Cortex of kidney (tissue), 1 donor: ENCODE data around the gene CLDN20.

Source experiments
- DNase-seq: peaks from one replicate; lab custom pipeline; 2025; lab: John Stamatoyannopoulos, UW

Gene CLDN20

DNA sequence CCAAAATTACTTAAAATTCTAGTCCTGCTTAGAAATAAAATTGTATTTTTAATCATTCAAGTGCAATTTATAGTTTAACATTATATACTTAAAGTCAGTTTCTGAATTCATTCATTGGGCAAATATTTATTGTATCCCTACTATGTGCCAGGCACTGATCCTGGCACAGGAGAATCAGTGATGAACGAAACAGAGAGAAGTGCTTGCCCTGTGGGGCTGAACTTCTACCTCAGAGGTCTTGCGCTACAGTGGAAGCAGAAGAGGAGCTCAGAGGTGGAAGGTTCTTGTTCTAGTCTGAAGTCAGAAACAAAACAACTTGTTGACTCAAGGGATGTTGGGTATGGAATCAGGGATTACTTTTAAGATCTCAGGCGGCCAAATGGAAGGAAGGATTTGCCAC is 6.0 kb downstream of the CLDN20 start:
- no peak for DNase-seq

- DNase-seq = no peak
Measured at GRCh38 chr6:155270561-155271091, 6.8 kb downstream of the CLDN20 start.

- no peak for DNase-seq
Measured at GRCh38 chr6:155271145-155271544, 7.3 kb downstream of the CLDN20 start.

GRCh38 chr6:155272353-155273232 is 8.8 kb downstream of the CLDN20 start:
- no peak for DNase-seq

GRCh38 chr6:155273431-155273830 is 9.6 kb downstream of the CLDN20 start:
- no peak for DNase-seq

GRCh38 chr6:155274106-155274505 is 10.3 kb downstream of the CLDN20 start:
- DNase-seq = no peak

GRCh38 chr6:155274533-155274932 is 10.7 kb downstream of the CLDN20 start:
- DNase-seq = no peak

- no peak for DNase-seq
Measured at GRCh38 chr6:155275808-155276480, 12.1 kb downstream of the CLDN20 start.

- no peak for DNase-seq
Measured at GRCh38 chr6:155276638-155277037, 12.8 kb downstream of the CLDN20 start.

DNA sequence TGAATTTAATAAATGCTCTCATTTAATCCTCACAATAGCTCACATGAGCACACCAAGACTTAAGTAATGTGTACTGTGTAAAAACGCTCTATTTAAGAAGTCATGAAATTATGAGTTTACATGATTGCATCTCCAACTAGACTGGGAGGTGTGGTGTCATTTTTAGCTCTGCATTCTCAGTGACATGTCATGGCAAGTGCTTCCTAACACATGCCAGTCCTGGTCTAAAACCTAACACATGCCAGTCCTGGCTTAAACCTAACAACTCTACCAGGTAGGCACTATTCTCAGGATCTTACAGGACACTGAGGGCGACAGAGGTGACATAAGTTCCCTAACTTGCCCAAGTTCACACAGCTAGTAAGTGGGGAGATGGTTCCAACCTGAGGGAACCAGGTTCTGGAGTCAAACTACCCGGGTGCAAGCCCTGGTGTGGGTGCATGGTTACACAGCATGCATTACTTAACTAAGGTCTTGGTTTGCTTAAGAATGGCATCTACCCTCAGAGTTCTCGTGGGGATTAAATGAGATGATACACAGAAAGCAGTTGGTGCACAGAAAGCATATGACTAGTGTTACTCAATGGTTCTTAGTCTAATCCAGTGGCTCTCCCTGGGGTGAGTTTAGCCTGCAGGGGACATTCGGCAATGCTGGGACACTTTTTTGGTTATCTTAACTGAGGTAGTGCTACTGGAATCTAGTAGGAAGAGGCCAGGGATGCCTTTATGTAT is 14.7 kb downstream of the CLDN20 start:
- no peak for DNase-seq

DNA sequence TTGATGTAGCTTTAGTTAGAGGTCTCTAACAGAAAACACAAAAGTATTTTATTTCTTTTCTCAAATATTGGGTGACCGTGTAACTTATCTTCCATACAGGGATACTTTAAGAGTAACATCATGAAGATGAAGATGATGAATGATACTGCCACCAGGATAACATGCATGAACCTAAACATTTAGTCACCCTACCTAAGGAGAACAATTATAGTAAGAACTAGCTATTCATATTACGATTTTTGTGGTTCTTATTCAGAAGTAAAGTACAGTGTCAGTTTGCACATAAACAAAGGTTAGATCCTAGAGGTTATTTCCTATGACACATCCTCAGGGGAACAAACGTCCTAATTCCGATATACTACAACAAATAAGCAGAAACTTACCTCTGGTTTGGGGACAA is 21.0 kb downstream of the CLDN20 start:
- DNase-seq = no peak

DNA sequence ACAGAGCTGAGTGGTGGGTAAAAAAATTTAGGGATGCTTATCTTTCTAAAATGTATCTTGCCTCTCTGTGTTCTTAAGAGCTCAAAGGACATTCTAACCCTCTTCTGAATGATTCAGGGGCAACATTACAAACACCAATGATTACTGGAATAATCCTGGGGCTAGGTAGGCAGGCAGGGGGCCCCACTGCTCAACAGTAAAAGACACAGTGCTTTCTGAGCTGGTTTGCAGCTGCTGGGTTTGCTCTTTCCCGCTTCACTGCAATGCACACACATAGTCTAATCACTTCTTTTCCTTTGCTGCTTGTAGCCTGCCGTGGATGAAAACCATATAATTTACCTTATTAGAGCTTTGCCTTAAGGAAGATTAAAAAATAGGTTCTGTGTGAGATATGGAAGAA is 23.9 kb downstream of the CLDN20 start:
- DNase-seq = no peak

- no peak for DNase-seq
Measured at GRCh38 chr6:155290491-155290890, 26.7 kb downstream of the CLDN20 start.

DNA sequence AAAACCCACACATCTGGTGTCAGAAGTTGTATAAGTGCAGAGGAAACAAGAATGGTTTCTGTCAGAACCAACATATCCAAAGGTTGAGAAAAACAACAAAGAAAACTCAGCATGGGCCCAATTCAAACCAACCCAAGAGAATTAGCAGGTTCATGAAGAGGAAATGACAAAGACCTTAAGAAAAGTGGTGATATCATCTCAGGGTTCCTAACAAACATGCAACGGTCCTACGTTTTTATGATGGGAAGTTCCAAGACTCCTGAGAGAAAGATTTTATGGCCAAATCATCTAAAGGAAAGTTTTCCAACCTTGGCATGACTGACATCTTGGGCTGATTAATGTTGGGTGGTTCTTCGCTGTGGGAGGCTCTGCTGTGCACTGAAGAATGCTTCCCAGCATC is 27.5 kb downstream of the CLDN20 start:
- no peak for DNase-seq

DNA sequence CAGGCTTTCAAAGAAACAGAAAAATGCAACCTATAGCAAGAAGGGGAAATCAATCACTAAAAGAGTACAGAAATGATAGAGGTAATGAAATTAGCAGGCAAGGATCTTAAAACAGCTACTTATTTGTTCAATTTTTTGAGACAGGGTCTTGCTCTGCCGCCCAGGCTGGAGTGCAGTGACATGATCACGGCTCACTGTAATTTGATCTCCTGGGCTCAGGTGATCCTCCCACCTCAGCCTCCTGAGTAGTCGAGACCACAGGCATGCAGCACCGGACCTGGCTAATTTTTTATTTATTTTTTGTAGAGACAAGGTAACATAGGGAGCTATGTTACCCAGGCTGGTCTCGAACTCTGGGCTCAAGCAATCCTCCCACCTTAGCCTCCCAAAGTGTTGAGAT is 28.9 kb downstream of the CLDN20 start:
- no peak for DNase-seq

DNA sequence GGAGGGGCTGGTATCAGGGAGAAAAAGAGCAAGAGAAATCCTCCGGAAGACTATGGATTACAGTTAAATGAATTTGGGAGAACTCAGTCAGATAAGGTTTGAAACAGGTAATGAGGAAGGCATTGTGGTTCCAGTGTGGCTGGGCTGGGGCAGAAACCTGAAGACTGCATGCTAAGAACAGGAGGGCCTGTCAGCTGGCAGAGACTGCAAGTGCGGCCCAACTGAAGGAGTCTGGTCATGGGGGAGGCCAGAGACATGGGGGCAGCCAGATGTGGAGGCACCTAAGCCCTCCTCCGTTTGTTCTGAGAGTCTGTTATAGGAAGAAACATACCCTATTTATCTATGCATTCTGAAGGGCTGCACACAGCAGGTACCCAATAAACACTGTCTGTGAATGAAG is 33.9 kb downstream of the CLDN20 start:
- no peak for DNase-seq

GRCh38 chr6:155301867-155302266 is 38.1 kb downstream of the CLDN20 start:
- no peak for DNase-seq

GRCh38 chr6:155303361-155303870 is 39.6 kb downstream of the CLDN20 start:
- DNase-seq = no peak

- no peak for DNase-seq
Measured at GRCh38 chr6:155306958-155307357, 43.1 kb downstream of the CLDN20 start.

DNA sequence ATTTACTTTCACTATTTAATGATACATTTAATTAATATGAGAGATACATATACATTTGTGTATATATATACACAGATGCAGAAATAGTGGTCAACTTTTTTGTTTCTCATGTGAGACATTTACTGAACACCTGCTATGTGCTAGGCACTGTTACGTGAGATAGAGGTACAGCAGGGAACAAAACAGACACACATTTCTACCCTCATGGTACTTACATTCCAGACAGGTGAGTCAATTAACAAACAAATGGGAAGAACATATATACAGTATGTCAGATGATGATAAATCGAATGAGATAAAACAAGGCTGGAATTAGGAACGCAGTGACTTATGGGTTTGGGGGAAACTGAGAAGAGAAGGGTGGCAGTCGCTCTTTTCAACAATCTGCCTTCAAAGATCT is 45.3 kb downstream of the CLDN20 start:
- no peak for DNase-seq

DNA sequence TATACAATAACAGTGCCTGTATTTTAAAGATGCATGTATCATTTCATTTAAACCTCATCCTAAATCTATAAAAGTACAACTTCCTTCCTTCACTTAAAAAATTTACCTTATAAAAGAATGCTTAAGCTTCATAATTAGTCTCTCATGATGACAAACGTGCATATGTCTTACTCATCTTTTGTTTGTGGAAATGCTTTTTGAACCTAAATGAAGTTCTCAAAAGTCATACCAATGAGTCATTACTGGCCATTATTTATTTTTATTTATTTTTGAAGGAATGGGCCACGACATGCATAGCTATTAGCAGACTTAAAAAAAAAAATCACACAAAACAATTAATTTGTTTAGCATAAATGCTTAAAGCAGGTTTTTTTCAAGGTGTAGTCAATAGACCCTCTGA is 46.8 kb downstream of the CLDN20 start:
- no peak for DNase-seq

DNA sequence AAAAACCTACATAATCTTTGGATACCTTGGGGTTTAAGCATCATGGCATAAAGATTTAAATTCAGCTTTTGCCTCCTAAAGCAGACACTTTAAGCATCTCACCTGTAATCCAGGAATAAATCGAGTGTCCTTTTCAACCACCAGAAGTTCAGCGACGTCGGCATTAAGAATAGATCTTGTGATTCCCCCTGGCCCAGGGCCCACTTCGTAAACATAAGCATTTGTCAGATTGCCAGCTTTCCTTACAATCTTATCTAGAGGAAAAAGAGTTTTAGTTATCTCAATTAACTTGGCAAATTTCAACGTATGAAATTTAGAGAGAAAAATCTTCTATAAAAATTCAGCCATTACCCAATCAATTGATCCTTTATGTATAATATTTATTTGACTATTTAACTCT is 47.3 kb downstream of the CLDN20 start:
- no peak for DNase-seq
